ENCODE data around the gene CDC14C.

DNA sequence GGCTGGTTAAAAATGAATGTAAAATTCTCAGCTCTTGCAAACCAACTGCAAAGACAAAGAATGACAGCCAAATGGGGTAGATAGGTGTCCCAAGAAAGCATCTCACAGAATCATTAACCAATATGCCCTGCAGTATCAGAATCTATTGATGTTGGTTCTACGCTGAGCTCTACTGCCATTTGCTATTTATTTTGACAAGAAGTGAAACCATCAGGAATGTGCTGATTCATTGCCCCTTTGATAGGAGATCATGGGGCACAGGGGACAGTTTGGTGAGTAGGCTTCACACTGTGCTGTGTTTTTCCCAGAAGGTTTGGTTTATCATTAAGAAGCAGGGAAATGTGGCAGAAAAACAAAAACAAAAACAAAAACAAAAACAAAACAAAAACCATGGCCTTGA lies 19.4 kb upstream of the CDC14C start:
- TF ChIP-seq, protein P1, sequence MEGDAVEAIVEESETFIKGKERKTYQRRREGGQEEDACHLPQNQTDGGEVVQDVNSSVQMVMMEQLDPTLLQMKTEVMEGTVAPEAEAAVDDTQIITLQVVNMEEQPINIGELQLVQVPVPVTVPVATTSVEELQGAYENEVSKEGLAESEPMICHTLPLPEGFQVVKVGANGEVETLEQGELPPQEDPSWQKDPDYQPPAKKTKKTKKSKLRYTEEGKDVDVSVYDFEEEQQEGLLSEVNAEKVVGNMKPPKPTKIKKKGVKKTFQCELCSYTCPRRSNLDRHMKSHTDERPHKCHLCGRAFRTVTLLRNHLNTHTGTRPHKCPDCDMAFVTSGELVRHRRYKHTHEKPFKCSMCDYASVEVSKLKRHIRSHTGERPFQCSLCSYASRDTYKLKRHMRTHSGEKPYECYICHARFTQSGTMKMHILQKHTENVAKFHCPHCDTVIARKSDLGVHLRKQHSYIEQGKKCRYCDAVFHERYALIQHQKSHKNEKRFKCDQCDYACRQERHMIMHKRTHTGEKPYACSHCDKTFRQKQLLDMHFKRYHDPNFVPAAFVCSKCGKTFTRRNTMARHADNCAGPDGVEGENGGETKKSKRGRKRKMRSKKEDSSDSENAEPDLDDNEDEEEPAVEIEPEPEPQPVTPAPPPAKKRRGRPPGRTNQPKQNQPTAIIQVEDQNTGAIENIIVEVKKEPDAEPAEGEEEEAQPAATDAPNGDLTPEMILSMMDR (IDR thresholded peaks at IDR 0.05; ENCODE audit: insufficient read depth, low read length, poor library complexity, severe bottlenecking) = no peak
- TF ChIP-seq EZH2phosphoT487 (conservative IDR thresholded peaks at IDR 0.05; ENCODE audit: low read length) = no peak

All from SU-DHL-6 (cell line).